MCF 10A (cell line): ENCODE data around the gene SLC18A3. TPM values are rescaled to one million over a fixed set of nuclear protein-coding genes. Genes with fewer than 3 reads are reported as not detected.

Experiments used
- BruUV-seq: library from RNA; stranded (reverse); fragments of 400-500 nt; replicated peaks from 2 replicates; lab custom pipeline; 2021; lab: Mats Ljungman, UMichigan
- CTCF ChIA-PET: fragments of 300-600 bp; sonication (Branson Sonifier 250); formaldehyde crosslinking; extraction: SDS; loops from one replicate; lab custom pipeline; 2021; ENCODE audit warnings: antibody characterized with exemption, inconsistent platforms; lab: Yijun Ruan, JAX
- POLR2A ChIA-PET: fragments of 300-600, 350-650 bp; sonication (Branson Sonifier 250); formaldehyde crosslinking; extraction: SDS; loops from one replicate; lab custom pipeline; 2020; ENCODE audit warnings: antibody characterized with exemption, inconsistent platforms; lab: Yijun Ruan, JAX
- DNase-seq: peaks from one replicate; pipeline ENCODE4 v3.0.0-alpha.2; 2018; ENCODE audit not compliant: unreplicated experiment
- H3K27ac Mint-ChIP-seq: one replicate; pipeline ENCODE4 v1.8.0; 2022; ENCODE audit warnings: mild to moderate bottlenecking, low read depth, mixed read lengths; ENCODE audit not compliant: unreplicated experiment
- H3K27me3 Mint-ChIP-seq: one replicate; pipeline ENCODE4 v1.8.0; 2022; ENCODE audit warnings: mixed read lengths; ENCODE audit not compliant: insufficient read depth, unreplicated experiment
- H3K36me3 Mint-ChIP-seq: one replicate; pipeline ENCODE4 v1.8.0; 2022; ENCODE audit warnings: mild to moderate bottlenecking, moderate library complexity, mixed read lengths; ENCODE audit not compliant: insufficient read depth, unreplicated experiment
- H3K4me1 Mint-ChIP-seq: one replicate; pipeline ENCODE4 v1.8.0; 2022; ENCODE audit warnings: mixed read lengths; ENCODE audit not compliant: insufficient read depth, unreplicated experiment
- H3K4me3 Mint-ChIP-seq: one replicate; pipeline ENCODE4 v1.8.0; 2022; ENCODE audit warnings: mild to moderate bottlenecking, moderate library complexity, mixed read lengths; ENCODE audit not compliant: unreplicated experiment
- H3K9me3 Mint-ChIP-seq: one replicate; pipeline ENCODE4 v1.8.0; 2022; ENCODE audit warnings: mixed read lengths; ENCODE audit not compliant: unreplicated experiment
- intact Hi-C: fragments of 100-400 bp; cut with micrococcal nuclease; formaldehyde crosslinking; loops from 2 replicates; pipeline ENCODE4 v1.14.1; 2022
- total RNA-seq: library from RNA; stranded (reverse); gene quantifications from 2 replicates; pipeline ENCODE4 v1.2.3, GENCODE V29; 2022
- TF ChIP-seq, protein P1 (sequence below): fragments of 200-600 bp; IDR thresholded peaks from one replicate; pipeline ENCODE4 v1.8.0; 2022; ENCODE audit warnings: antibody characterized with exemption, mild to moderate bottlenecking; ENCODE audit not compliant: unreplicated experiment

The SLC18A3 gene
- total RNA-seq, 1 experiment from 2014 or later = not detected

DNA sequence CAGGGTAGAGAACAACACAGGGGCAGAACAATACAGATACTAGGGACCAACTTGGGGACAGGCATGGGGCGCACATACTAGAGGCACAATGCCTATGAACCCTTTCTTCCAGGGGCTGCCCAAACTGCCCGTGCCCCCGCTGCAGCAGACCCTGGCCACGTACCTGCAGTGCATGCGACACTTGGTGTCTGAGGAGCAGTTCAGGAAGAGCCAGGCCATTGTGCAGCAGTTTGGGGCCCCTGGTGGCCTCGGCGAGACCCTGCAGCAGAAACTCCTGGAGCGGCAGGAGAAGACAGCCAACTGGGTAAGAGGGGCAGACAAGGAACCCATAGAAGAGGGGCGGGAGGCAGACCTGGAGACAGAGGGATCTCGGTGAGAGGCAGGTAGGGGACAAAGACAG, 9.5 kb downstream of the SLC18A3 start:
- TF ChIP-seq, protein P1, sequence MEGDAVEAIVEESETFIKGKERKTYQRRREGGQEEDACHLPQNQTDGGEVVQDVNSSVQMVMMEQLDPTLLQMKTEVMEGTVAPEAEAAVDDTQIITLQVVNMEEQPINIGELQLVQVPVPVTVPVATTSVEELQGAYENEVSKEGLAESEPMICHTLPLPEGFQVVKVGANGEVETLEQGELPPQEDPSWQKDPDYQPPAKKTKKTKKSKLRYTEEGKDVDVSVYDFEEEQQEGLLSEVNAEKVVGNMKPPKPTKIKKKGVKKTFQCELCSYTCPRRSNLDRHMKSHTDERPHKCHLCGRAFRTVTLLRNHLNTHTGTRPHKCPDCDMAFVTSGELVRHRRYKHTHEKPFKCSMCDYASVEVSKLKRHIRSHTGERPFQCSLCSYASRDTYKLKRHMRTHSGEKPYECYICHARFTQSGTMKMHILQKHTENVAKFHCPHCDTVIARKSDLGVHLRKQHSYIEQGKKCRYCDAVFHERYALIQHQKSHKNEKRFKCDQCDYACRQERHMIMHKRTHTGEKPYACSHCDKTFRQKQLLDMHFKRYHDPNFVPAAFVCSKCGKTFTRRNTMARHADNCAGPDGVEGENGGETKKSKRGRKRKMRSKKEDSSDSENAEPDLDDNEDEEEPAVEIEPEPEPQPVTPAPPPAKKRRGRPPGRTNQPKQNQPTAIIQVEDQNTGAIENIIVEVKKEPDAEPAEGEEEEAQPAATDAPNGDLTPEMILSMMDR = no peak
- Mint-ChIP-seq H3K4me3 (no peak overlapping the region), H3K9me3 (no peaks in the 10 kb centered on the region), H3K4me1 (peaks cover 9% of the 10 kb centered on the region), H3K27me3 (peaks cover 15% of the 10 kb centered on the region), H3K27ac (no peak overlapping the region), H3K36me3 (no peaks in the 10 kb centered on the region)
- intact Hi-C loops = no loop called here
- CTCF ChIA-PET = no interaction called here
- no peak for DNase-seq
- POLR2A ChIA-PET = no interaction called here
- BruUV-seq = no TSS peak

DNA sequence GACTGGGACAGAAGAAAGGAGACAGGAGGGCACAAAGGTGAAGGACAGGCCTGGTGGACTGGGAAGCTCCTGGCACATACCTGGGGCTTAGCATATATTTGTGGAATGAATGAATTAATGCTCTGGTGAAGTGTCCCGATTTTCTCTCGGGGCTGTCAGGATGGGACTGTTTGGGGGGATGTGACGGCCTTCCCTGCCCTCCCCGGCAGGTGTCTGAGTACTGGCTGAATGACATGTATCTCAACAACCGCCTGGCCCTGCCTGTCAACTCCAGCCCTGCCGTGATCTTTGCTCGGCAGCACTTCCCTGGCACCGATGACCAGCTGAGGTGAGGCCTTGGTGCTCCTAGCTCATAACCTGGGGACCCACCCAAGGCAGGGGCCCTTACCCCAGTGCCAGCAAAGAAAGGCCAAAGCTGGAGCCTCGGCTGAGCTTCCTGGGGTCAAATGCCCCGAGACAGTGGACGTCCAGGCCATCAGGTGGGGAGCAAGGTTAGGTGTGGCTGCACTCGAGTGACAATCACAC, 10.2 kb downstream of the SLC18A3 start:
- H3K4me3 Mint-ChIP-seq = no peak overlapping the region
- TF ChIP-seq, protein P1 = no peak
- no peak overlapping the region for H3K27ac Mint-ChIP-seq
- no peaks in the 10 kb centered on the region for H3K9me3 Mint-ChIP-seq
- CTCF ChIA-PET = no interaction called here
- no peaks in the 10 kb centered on the region for H3K36me3 Mint-ChIP-seq
- H3K27me3 Mint-ChIP-seq = peaks cover 12% of the 10 kb centered on the region
- H3K4me1 Mint-ChIP-seq = peaks cover 9% of the 10 kb centered on the region
- no peak for DNase-seq
- BruUV-seq = no TSS peak
- intact Hi-C loops = no loop called here
- POLR2A ChIA-PET = no interaction called here

DNA sequence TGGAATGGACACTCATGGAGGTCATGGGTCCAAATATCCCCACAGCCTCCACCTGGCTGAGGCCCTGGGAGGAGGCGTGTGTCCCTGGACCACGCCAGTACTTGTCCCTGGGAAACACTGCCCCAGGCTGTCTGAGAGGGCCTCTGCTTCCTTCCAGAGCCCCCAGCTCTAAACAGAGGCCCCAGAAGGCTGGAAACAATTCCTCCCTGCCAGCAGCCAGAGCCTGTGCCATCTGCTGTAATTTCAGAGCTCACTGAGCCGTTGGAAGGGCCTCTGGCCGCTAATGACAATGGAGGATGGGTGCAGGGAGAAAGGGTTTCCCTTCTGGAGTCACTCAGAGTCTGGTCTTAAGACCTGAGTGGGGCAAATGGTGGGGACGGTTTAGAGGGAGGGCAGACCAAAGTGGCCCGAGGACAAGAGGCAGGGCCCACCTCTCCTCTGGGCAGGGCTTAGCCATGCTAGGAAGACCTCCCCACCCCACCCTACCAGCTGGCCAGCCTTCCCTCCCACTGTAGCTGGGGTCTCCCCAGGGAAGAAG, 10.8 kb downstream of the SLC18A3 start:
- Mint-ChIP-seq H3K27me3 (peaks cover 12% of the 10 kb centered on the region), H3K36me3 (no peaks in the 10 kb centered on the region), H3K4me1 (peaks cover 9% of the 10 kb centered on the region), H3K27ac (no peak overlapping the region), H3K9me3 (no peaks in the 10 kb centered on the region), H3K4me3 (no peak overlapping the region)
- no peak for DNase-seq
- POLR2A ChIA-PET = no interaction called here
- BruUV-seq = no TSS peak
- CTCF ChIA-PET = no interaction called here
- TF ChIP-seq, protein P1 = no peak
- intact Hi-C loops = no loop called here

DNA sequence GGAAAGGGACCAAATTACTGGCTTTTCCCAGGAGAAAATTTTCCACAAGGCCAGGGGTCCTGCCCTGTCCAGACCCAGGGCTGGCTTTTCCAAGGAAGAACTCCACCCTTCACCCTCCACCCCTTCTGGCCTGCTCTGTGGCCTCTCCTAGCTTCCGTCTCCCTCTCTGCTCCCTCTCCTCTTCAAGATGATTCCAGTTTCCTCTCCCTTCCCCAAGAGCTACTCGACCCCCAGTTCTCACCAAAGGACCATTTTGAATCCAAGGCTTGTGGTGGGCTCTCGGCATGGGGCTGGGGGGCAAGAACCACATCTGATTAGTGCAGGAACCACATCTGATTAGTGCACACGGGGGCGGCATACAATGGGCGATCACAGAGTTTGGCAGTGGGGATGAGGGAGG, 11.5 kb downstream of the SLC18A3 start:
- peaks cover 12% of the 10 kb centered on the region for H3K27me3 Mint-ChIP-seq
- no TSS peak for BruUV-seq
- intact Hi-C loops = no loop called here

More for the DNA sequence above, 11.5 kb downstream of the SLC18A3 start:
- H3K36me3 Mint-ChIP-seq = no peaks in the 10 kb centered on the region
- TF ChIP-seq, protein P1 = no peak
- ChIA-PET POLR2A (no interaction called here), CTCF (no interaction called here)
- DNase-seq = no peak
- no peak overlapping the region for H3K4me3 Mint-ChIP-seq
- no peak overlapping the region for H3K27ac Mint-ChIP-seq
- peaks cover 9% of the 10 kb centered on the region for H3K4me1 Mint-ChIP-seq
- no peaks in the 10 kb centered on the region for H3K9me3 Mint-ChIP-seq
